Measurements from ENCODE around the gene NDUFV2. TPM values are rescaled to one million over a fixed set of nuclear protein-coding genes. Genes with fewer than 3 reads are reported as not detected.
"Not testable (repeated sequence)": the region's sequence is repeated elsewhere in the genome, so short reads cannot be mapped to it uniquely, and the experiment has no call there.

The NDUFV2 gene
- total and polyA plus RNA-seq, 5 experiments from 2014 or later, result 106 to 166 (median 149) TPM

- H3K27ac Mint-ChIP-seq, H3K27me3 Mint-ChIP-seq, DNase-seq, ATAC-seq, H3K4me3 Mint-ChIP-seq, POLR2A ChIA-PET: not testable (repeated sequence)
- peaks cover 0 to 50% (median 27%) of the 10 kb centered on the region in 9 donors for H3K9me3 Mint-ChIP-seq
- H3K4me1 Mint-ChIP-seq, result peaks cover 35 to 68% (median 57%) of the 10 kb centered on the region in 4 donors
- peaks cover 36 to 54% (median 40%) of the 10 kb centered on the region in 3 donors for H3K36me3 Mint-ChIP-seq
Measured at GRCh38 chr18:9165883-9166282, 63.4 kb downstream of the NDUFV2 start.

GRCh38 chr18:9169515-9169914 lies 67.0 kb downstream of the NDUFV2 start:
- Mint-ChIP-seq H3K27ac (peak overlapping the region in 1 of 10 donors; percentile 64), H3K4me1 (peaks cover 37 to 77% (median 70%) of the 10 kb centered on the region in 4 donors), H3K36me3 (peaks cover 18 to 38% (median 26%) of the 10 kb centered on the region in 3 donors), H3K4me3 (peak overlapping the region in 4 of 10 donors; percentile 8 to 56 (median 35)), H3K9me3 (peaks cover 0 to 34% (median 12%) of the 10 kb centered on the region in 9 donors)
- H3K27me3 Mint-ChIP-seq, DNase-seq, POLR2A ChIA-PET, ATAC-seq: not testable (repeated sequence)

DNA sequence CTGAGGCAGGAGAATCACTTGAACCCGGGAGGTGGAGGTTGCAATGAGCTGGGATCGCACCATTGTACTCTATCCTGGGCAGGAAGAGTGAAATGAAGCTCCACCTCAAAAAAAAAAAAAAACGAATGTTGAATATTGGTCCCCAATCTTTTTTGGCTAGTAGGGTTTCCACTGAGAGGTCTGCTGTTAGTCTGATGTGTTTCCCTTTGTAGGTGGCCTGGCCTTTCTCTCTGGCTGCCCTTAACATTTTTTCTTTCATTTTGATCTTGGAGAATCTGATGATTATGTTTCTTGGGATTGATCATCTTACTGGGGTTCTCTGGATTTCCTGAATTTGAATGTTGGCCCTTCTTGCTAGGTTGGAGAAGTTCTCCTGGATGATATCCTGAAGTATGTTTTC lies 69.4 kb downstream of the NDUFV2 start:
- POLR2A ChIA-PET, result interaction anchor here (0.6 kb wide), 1 partner anchor 25 kb away, joined by 3 read pairs; no protein-coding TSS in a partner anchor
- not testable (repeated sequence) for DNase-seq, H3K27me3 Mint-ChIP-seq, ATAC-seq
- H3K27ac Mint-ChIP-seq, result peak overlapping the region in 5 of 10 donors; percentile 16 to 80 (median 75)
- H3K9me3 Mint-ChIP-seq, result peaks cover 0 to 24% (median 3%) of the 10 kb centered on the region in 9 donors
- H3K4me1 Mint-ChIP-seq, result peaks cover 36 to 90% (median 79%) of the 10 kb centered on the region in 4 donors
- H3K4me3 Mint-ChIP-seq, result peak overlapping the region in 9 of 10 donors; percentile 1 to 65 (median 29)
- peaks cover 9 to 38% (median 26%) of the 10 kb centered on the region in 3 donors for H3K36me3 Mint-ChIP-seq

DNA sequence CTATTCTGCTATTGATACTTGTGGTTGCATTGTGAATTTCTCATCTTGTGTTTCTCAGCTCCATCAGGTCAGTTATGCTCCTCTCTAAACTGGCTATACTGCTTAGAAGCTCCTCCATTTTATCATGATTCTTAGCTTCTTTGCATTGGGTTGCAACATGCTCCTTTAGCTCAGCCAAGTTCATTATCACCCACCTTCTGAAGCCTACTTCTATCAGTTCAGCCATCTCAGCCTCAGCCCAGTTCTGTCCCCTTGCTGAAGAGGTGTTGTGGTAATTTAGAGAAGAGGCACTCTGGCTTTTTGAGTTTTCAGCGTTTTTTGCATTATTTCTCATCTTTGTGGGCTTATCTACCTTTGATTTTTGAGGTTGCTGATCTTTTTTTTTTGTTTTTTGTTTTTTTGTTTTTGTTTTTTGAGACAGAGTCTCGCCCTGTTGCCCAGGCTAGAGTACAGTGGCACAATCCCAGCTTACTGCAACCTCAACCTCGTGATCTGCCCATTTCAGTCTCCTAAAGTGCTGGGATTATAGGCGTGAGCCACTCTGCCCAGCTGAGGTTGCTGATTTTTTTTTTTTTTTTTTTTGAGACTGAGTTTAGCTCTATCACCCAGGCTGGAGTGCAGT lies 70.1 kb downstream of the NDUFV2 start:
- Mint-ChIP-seq H3K9me3 (peaks cover 0 to 22% (median 1%) of the 10 kb centered on the region in 9 donors), H3K4me1 (peaks cover 36 to 93% (median 80%) of the 10 kb centered on the region in 4 donors), H3K27ac (peak overlapping the region in 5 of 10 donors; percentile 7 to 75 (median 26)), H3K27me3 (no peaks in the 10 kb centered on the region), H3K36me3 (peaks cover 7 to 35% (median 27%) of the 10 kb centered on the region in 3 donors), H3K4me3 (peak overlapping the region in 8 of 10 donors; percentile 1 to 65 (median 43))
- ATAC-seq, result no peak
- POLR2A ChIA-PET, result no interaction called here
- no peak for DNase-seq

- Mint-ChIP-seq H3K9me3 (peaks cover 0 to 19% (median 0%) of the 10 kb centered on the region in 9 donors), H3K36me3 (peaks cover 5 to 35% (median 33%) of the 10 kb centered on the region in 3 donors), H3K4me3 (no peak overlapping the region), H3K27me3 (no peaks in the 10 kb centered on the region), H3K27ac (peak overlapping the region in 3 of 10 donors; percentile 34 to 85 (median 58)), H3K4me1 (peaks cover 35 to 92% (median 77%) of the 10 kb centered on the region in 4 donors)
- POLR2A ChIA-PET, result no interaction called here
- DNase-seq, result no peak
- ATAC-seq, result no peak
Measured at GRCh38 chr18:9173770-9174233, 71.3 kb downstream of the NDUFV2 start.

GRCh38 chr18:9174302-9174701 lies 71.8 kb downstream of the NDUFV2 start:
- Mint-ChIP-seq H3K9me3 (peaks cover 0 to 15% (median 0%) of the 10 kb centered on the region in 9 donors), H3K4me1 (peaks cover 34 to 90% (median 75%) of the 10 kb centered on the region in 4 donors), H3K27me3 (no peaks in the 10 kb centered on the region), H3K27ac (peak overlapping the region in 4 of 10 donors; percentile 21 to 65 (median 41)), H3K36me3 (peaks cover 5 to 35% (median 33%) of the 10 kb centered on the region in 3 donors), H3K4me3 (peak overlapping the region in 3 of 10 donors; percentile 20 to 68 (median 25))
- POLR2A ChIA-PET, result no interaction called here
- ATAC-seq (no peak), DNase-seq (no peak)

- POLR2A ChIA-PET, result no interaction called here
- Mint-ChIP-seq H3K36me3 (peaks cover 4 to 37% (median 36%) of the 10 kb centered on the region in 3 donors), H3K9me3 (peaks cover 0 to 11% (median 0%) of the 10 kb centered on the region in 9 donors), H3K4me3 (no peak overlapping the region), H3K4me1 (peaks cover 35 to 91% (median 76%) of the 10 kb centered on the region in 4 donors), H3K27ac (peak overlapping the region in 4 of 10 donors; percentile 6 to 90 (median 65)), H3K27me3 (no peaks in the 10 kb centered on the region)
- DNase-seq (no peak), ATAC-seq (no peak)
Measured at GRCh38 chr18:9175115-9175514, 72.6 kb downstream of the NDUFV2 start.

DNA sequence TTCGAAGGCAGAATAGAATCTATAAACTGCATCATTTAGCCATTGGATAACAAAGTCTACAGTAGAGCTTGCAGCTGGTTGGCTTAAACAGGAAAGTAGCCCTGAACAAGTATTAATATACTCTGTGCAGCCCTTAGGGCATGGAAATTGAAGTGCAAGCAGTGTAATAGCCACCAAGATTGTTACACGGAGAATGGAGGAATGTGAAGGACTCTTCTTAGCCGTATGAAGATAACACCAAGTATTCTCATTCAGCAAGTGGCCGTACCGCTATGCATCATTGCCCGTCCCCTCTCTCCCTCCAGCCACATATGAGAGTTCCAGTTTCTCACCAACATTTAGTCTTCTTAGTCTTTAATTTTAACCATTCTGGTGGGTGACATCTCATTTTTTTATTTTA lies 74.5 kb downstream of the NDUFV2 start:
- peak overlapping the region in 1 of 10 donors; percentile 6 for H3K4me3 Mint-ChIP-seq
- ATAC-seq (no peak), DNase-seq (no peak)
- peaks cover 0 to 4% (median 0%) of the 10 kb centered on the region in 9 donors for H3K9me3 Mint-ChIP-seq
- H3K4me1 Mint-ChIP-seq, result peaks cover 31 to 93% (median 71%) of the 10 kb centered on the region in 4 donors
- H3K36me3 Mint-ChIP-seq, result peaks cover 0 to 36% (median 22%) of the 10 kb centered on the region in 3 donors
- H3K27ac Mint-ChIP-seq, result no peak overlapping the region
- H3K27me3 Mint-ChIP-seq, result no peaks in the 10 kb centered on the region
- POLR2A ChIA-PET, result no interaction called here

DNA sequence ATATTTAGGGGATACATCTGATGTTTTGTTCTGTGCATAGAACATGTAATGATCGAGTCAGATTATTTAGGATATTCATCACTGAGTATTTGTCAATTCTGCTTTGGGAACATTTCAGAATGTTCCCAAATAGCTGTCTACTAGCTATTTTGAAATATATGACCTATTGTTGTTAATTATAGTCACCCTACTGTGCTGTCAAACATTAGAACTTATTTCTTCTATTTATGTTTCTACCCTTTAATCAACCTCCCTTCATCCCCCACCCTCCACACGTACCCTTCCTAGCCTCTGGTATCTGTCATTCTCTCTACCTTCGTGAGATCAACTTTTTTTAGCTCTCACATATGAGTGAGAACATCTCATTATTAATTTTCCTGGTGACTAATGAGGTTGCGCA lies 75.0 kb downstream of the NDUFV2 start:
- Mint-ChIP-seq H3K4me3 (peak overlapping the region in 3 of 10 donors; percentile 0 to 15 (median 5)), H3K27me3 (no peaks in the 10 kb centered on the region), H3K36me3 (peaks cover 0 to 39% (median 25%) of the 10 kb centered on the region in 3 donors), H3K27ac (peak overlapping the region in 3 of 10 donors; percentile 24 to 52 (median 24)), H3K9me3 (peaks cover 0 to under 1% (median 0%) of the 10 kb centered on the region in 9 donors), H3K4me1 (peaks cover 27 to 93% (median 67%) of the 10 kb centered on the region in 4 donors)
- POLR2A ChIA-PET, result no interaction called here
- DNase-seq (no peak), ATAC-seq (no peak)

- H3K27ac Mint-ChIP-seq, result peak overlapping the region in 4 of 10 donors; percentile 4 to 83 (median 20)
- no peak for ATAC-seq
- no peaks in the 10 kb centered on the region for H3K9me3 Mint-ChIP-seq
- peaks cover 0 to 50% (median 31%) of the 10 kb centered on the region in 3 donors for H3K36me3 Mint-ChIP-seq
- POLR2A ChIA-PET, result no interaction called here
- no peak overlapping the region for H3K4me3 Mint-ChIP-seq
- H3K4me1 Mint-ChIP-seq, result peaks cover 24 to 94% (median 61%) of the 10 kb centered on the region in 4 donors
- no peak for DNase-seq
- no peaks in the 10 kb centered on the region for H3K27me3 Mint-ChIP-seq
Measured at GRCh38 chr18:9178557-9178956, 76.1 kb downstream of the NDUFV2 start.

GRCh38 chr18:9181275-9181674 lies 78.8 kb downstream of the NDUFV2 start:
- ATAC-seq, result no peak
- no peak overlapping the region for H3K4me3 Mint-ChIP-seq
- peak overlapping the region in 3 of 10 donors; percentile 16 to 70 (median 46) for H3K27ac Mint-ChIP-seq
- H3K27me3 Mint-ChIP-seq, result no peaks in the 10 kb centered on the region
- H3K9me3 Mint-ChIP-seq, result no peaks in the 10 kb centered on the region
- DNase-seq, result no peak
- H3K4me1 Mint-ChIP-seq, result peaks cover 32 to 96% (median 60%) of the 10 kb centered on the region in 4 donors
- POLR2A ChIA-PET, result no interaction called here
- H3K36me3 Mint-ChIP-seq, result peaks cover 4 to 65% (median 34%) of the 10 kb centered on the region in 3 donors

DNA sequence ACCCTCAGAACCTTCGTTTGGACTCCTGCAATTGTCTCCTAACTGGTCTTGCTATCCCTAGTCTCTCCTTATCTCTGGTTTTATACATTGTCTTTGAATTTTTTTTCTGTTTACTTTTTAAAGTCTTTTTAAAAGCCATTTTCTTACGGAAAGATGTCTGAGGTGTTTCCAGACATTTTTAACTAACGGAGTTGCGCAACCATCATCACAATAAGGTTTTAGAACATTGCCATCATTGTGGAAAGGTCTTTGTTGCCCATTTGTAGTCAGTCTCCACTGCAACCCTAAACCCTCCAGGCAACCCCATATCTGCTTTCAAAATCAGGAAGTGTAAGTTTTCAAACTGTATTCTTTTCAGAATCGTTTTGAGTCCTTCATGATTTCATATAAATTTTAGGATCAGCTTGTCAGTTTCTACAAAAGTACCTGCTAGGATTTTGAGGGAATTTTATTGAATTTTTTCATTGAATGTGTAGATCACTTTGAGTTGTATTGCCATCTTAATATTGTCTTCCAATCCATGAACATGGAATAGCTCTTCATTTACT lies 80.4 kb downstream of the NDUFV2 start:
- POLR2A ChIA-PET, result interaction anchor here (0.5 kb wide), 1 partner anchor 486 kb away, joined by 3 read pairs; no protein-coding TSS in a partner anchor
- no peak for DNase-seq
- H3K27ac Mint-ChIP-seq, result peak overlapping the region in 6 of 10 donors; percentile 17 to 70 (median 44)
- H3K27me3 Mint-ChIP-seq, result no peaks in the 10 kb centered on the region
- H3K4me3 Mint-ChIP-seq, result no peak overlapping the region
- H3K4me1 Mint-ChIP-seq, result peaks cover 28 to 82% (median 53%) of the 10 kb centered on the region in 4 donors
- peaks cover 4 to 71% (median 36%) of the 10 kb centered on the region in 3 donors for H3K36me3 Mint-ChIP-seq
- ATAC-seq, result no peak
- no peaks in the 10 kb centered on the region for H3K9me3 Mint-ChIP-seq

All from naive thymus-derived CD8-positive, alpha-beta T cell (primary cell).